ENCODE results near the gene AKR1C2.
"Not testable (repeated sequence)": the region's sequence is repeated elsewhere in the genome, so short reads cannot be mapped to it uniquely, and the experiment has no call there.

AKR1C2 gene

DNA sequence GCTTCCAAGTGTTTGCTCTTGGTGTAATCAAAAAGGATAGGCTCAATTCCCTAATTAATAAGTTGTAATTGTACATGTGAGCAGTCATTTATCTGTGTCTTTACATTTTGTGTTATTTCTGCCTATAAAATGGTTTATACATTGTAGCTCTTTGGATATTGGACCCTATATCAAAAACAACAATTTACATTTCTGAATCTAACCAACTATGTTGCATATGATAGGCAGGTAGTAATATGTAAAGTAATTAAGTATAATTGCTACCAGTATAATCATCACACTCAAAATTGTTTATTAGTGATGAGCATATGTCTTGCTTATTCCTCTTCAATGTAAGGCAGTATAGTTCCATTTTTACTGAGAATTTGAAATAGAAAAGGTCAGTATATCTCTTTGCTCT lies 26.6 kb downstream of the AKR1C2 start:
- in situ Hi-C loops (cut with HindIII; ENCODE audit: low sequenced_read_pairs), result no loop called here
- TF ChIP-seq, protein P1, sequence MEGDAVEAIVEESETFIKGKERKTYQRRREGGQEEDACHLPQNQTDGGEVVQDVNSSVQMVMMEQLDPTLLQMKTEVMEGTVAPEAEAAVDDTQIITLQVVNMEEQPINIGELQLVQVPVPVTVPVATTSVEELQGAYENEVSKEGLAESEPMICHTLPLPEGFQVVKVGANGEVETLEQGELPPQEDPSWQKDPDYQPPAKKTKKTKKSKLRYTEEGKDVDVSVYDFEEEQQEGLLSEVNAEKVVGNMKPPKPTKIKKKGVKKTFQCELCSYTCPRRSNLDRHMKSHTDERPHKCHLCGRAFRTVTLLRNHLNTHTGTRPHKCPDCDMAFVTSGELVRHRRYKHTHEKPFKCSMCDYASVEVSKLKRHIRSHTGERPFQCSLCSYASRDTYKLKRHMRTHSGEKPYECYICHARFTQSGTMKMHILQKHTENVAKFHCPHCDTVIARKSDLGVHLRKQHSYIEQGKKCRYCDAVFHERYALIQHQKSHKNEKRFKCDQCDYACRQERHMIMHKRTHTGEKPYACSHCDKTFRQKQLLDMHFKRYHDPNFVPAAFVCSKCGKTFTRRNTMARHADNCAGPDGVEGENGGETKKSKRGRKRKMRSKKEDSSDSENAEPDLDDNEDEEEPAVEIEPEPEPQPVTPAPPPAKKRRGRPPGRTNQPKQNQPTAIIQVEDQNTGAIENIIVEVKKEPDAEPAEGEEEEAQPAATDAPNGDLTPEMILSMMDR (IDR thresholded peaks at IDR 0.05; ENCODE audit: low read depth, low read length, missing control alignments), result no peak
- H3K4me3 ChIP-seq (ENCODE audit: low read depth, low read length), result no peak overlapping the region
- DNase-seq (ENCODE audit: low read depth), result no peak

DNA sequence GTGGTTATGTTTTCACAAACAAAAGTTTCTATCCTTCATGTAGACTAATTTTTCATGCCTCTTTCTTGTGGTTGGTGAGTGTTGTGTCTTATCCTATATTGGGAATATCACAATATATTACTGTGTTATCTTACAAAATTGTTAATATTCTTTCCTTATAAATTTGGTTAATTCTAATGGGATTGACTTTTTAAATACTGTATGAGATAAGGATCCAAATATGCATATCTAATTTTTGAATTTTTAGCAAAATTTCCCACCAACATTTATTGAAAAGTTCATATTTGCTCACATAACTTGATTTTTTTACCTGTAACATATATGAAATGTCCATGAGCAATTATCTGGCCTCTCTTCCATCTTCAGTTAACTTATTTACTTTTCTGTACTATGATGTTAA lies 29.3 kb downstream of the AKR1C2 start:
- H3K4me3 ChIP-seq (ENCODE audit: low read depth, low read length); in situ Hi-C loops (cut with HindIII; ENCODE audit: low sequenced_read_pairs); DNase-seq (ENCODE audit: low read depth): not testable (repeated sequence)

DNA sequence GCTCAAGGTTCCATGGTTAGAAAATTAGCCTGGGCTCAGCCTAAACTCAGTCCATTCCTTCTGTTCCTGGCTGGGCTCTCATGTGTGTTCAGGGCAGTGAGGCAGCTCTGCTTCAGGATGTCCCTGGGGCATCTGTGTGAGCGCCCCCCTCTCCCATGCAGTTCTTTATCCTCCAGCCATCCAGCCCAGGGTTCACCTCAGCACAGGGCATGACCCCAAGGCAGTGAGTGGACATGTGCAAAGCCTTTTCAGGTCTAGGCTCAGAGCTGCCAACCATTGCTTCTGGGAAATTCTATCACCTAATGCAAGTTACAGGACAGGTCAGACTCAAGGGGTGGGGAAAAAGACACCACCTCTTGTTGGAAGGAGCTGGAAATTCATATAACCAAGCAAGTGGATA lies 30.4 kb downstream of the AKR1C2 start:
- in situ Hi-C loops (cut with HindIII; ENCODE audit: low sequenced_read_pairs), result not testable (repeated sequence)

DNA sequence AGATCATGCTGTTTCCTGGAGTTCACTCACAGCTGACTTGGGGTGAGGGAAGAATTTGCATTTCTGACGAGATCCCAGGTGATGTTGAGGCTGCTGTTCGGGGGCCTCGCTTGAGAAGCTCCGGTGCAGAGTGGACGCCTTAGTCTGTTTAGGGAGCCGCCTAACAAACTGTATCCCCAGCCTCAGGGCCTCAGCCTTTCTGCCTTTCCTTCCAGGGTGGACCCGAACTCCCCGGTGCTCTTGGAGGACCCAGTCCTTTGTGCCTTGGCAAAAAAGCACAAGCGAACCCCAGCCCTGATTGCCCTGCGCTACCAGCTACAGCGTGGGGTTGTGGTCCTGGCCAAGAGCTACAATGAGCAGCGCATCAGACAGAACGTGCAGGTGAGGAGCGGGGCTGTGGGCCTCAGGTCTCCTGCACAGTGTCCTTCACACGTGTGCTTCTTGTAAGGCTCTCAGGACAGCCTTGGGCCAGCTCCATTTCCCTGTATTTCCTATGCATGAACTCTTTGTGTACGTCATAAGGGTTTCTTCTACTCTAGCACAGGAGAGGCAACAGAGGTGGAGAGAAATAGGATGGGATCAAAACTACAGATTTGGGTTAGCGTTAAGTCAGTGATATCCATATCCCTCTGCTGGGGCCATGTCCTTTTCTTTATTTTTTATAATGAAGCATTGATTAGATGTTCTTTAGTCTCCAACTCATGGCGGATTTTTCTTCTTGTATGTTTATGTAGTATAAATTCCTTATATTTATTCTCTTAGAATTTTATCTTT lies 31.1 kb downstream of the AKR1C2 start:
- H3K4me3 ChIP-seq (ENCODE audit: low read depth, low read length); in situ Hi-C loops (cut with HindIII; ENCODE audit: low sequenced_read_pairs); DNase-seq (ENCODE audit: low read depth): not testable (repeated sequence)

More for the DNA sequence above, 30.4 kb downstream of the AKR1C2 start:
- not testable (repeated sequence) for DNase-seq (ENCODE audit: low read depth); H3K4me3 ChIP-seq (ENCODE audit: low read depth, low read length)

DNA sequence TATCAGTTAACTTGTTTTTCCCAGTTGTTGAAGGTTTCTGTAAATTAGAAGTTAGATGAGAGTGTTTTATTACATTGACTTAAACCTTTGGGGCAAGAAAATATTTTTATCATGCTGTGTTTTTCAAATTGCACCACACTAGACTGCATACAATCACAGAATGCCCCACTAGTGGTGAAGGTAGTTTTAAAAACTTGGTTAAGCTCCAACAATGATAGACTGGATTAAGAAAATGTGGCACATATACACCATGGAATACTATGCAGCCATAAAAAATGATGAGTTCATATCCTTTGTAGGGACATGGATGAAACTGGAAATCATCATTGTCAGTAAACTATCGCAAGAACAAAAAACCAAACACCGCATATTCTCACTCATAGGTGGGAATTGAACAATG lies 33.3 kb downstream of the AKR1C2 start:
- DNase-seq (ENCODE audit: low read depth); H3K4me3 ChIP-seq (ENCODE audit: low read depth, low read length); in situ Hi-C loops (cut with HindIII; ENCODE audit: low sequenced_read_pairs): not testable (repeated sequence)

DNA sequence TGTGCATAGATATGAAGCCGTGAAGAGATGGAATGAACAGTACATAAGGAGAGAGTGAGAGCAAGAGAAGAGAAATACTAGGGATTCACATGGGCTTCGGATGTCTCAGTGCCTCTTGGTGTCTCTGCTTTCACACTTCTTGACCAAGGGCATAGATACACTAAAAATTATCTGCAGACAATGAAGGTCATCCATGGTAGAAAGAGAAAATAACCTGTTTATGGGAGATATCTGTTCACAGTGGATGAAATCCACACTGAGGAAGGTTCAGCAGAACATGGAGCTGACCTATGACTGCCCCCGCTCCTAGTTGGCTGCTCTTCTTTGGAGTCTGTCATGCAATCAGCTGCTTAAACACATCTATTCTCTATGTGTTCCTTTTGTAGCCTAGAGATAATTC lies 34.4 kb downstream of the AKR1C2 start:
- H3K4me3 ChIP-seq (ENCODE audit: low read depth, low read length); DNase-seq (ENCODE audit: low read depth); in situ Hi-C loops (cut with HindIII; ENCODE audit: low sequenced_read_pairs): not testable (repeated sequence)

DNA sequence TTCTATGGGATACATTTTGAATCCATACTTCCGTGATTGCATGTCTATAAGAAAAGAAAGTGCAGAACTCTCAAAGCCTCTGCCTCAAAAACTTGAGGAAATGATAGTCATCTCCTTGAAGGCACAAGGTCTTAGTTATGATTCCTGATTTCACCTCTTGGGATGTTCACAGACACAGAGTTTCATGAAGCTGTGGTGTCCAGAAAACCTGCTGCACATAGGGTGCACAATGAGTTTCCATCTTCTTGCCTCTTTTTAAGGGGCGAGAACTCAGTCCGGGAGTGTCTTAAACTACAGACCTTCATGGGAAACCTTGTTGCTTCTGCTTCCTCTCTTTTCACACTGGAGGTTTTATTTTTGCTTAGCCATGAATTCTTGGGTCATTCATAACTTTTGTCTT lies 36.5 kb downstream of the AKR1C2 start:
- DNase-seq (ENCODE audit: low read depth); in situ Hi-C loops (cut with HindIII; ENCODE audit: low sequenced_read_pairs); H3K4me3 ChIP-seq (ENCODE audit: low read depth, low read length): not testable (repeated sequence)

DNA sequence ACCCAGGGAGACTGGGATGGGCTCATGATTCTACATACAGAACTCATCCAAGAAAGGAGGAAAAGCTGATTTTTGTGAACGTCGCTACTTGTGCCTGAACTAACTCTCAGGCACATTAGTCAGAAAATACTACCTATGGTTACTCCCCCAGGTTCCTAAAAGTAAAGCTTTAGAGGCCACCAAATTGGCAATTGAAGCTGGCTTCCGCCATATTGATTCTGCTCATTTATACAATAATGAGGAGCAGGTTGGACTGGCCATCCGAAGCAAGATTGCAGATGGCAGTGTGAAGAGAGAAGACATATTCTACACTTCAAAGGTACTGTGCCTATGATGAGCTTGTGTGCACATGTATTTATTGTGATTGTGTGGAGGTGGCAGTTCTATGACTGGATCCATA lies 37.9 kb downstream of the AKR1C2 start:
- DNase-seq (ENCODE audit: low read depth); H3K4me3 ChIP-seq (ENCODE audit: low read depth, low read length); in situ Hi-C loops (cut with HindIII; ENCODE audit: low sequenced_read_pairs): not testable (repeated sequence)

DNA sequence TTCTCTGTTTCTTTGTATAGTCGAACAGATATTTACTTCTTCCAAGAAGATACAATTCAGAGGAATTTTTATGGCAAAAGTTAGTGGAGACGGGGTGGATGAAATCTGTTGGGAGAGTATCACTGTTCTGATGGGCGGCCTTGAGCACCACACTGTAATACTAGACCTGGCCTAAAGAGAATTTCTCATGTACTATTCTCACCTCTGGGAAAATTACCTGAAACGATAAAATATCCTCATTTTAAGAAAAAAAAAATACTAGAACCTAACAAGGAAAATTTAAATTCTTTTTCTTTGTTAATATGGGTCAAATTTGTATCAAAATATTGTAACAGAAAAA lies 39.9 kb downstream of the AKR1C2 start:
- in situ Hi-C loops (cut with HindIII; ENCODE audit: low sequenced_read_pairs), result not testable (repeated sequence)

DNA sequence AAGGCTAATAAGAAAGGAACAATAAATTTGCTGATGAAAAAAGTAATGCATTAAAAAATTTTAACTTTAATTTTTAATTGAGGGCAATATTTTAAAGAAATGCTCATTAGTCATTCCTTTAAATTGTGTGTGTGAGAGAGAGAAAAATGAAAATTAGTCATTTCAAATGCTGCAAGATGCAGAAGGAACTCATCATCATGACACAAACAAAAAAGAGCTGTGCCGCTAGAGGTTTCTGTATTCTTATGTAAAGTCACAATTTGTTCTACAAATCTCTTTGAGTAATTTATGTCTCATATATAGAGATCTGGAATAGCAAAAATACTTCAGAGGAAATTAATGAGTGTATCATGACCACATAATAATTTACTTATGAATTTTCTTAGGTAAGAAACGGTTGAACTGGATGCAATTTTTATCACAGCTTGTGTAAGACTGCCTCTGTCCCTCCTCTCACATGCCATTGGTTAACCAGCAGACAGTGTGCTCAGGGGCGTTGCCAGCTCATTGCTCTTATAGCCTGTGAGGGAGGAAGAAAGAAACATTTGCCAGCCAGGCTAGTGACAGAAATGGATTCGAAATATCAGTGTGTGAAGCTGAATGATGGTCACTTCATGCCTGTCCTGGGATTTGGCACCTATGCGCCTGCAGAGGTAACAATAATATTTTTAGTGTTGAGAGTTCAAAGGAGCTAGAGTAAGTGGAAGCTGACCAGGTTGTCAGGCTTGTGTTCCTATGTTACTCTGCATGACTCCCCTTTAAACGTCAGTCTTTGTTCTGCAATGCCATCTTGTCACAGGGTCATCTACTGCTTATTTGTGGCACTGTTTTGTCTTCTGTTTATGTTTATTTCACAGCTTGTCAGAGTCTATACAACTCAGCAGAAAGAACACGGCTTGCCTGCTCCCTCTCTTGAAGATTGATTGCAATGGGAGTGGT lies 40.5 kb downstream of the AKR1C2 start, which contains the start of gene AKR1C1:
Gene AKR1C1 (plus strand): TSS at position 540 of the 939 bp plus-strand sequence. CDS start 30 bp downstream, at position 570.
- not testable (repeated sequence) for H3K4me3 ChIP-seq (ENCODE audit: low read depth, low read length)

More for the DNA sequence above, 39.9 kb downstream of the AKR1C2 start:
- not testable (repeated sequence) for DNase-seq (ENCODE audit: low read depth); H3K4me3 ChIP-seq (ENCODE audit: low read depth, low read length)

DNA sequence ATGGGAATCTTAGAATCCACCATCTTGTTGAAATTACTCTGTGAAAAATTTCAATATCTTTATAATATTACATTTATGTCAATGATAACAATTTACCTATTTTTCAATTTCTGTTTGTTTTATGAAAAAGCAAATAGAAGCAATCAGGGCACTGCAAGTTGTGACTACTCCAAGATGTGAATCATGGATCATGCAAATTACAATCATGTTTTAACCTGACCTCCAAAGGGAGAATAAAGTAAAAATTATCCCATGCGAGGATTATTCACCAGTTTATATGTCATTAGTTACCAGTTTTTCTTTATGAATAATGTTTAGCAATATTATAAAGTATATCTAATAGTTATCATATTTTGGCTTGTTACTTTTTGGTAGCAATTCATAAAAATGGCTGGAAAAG lies 41.3 kb downstream of the AKR1C2 start:
- H3K4me3 ChIP-seq (ENCODE audit: low read depth, low read length); DNase-seq (ENCODE audit: low read depth); in situ Hi-C loops (cut with HindIII; ENCODE audit: low sequenced_read_pairs): not testable (repeated sequence)

More for the DNA sequence above, 40.5 kb downstream of the AKR1C2 start, which contains the start of gene AKR1C1:
- DNase-seq (ENCODE audit: low read depth); in situ Hi-C loops (cut with HindIII; ENCODE audit: low sequenced_read_pairs): not testable (repeated sequence)

DNA sequence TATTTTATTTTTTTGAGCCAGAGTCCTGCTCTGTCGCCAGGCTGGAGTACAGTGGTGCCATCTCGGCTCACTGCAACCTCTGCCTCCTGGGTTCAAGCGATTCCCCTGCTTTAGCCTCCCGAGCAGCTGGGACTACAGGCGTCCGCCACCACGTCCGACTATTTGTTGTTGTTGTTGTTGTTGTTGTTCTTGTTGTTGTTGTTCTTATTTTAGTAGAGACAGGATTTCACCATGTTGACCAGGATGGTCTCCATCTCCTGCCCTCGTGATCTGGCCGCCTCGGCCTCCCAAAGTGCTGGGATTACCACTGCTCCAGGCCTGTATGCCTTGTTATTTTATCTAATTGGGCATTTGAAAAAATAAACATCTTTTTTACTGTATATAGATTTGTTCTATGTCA lies 42.1 kb downstream of the AKR1C2 start:
- DNase-seq (ENCODE audit: low read depth); in situ Hi-C loops (cut with HindIII; ENCODE audit: low sequenced_read_pairs); H3K4me3 ChIP-seq (ENCODE audit: low read depth, low read length): not testable (repeated sequence)

DNA sequence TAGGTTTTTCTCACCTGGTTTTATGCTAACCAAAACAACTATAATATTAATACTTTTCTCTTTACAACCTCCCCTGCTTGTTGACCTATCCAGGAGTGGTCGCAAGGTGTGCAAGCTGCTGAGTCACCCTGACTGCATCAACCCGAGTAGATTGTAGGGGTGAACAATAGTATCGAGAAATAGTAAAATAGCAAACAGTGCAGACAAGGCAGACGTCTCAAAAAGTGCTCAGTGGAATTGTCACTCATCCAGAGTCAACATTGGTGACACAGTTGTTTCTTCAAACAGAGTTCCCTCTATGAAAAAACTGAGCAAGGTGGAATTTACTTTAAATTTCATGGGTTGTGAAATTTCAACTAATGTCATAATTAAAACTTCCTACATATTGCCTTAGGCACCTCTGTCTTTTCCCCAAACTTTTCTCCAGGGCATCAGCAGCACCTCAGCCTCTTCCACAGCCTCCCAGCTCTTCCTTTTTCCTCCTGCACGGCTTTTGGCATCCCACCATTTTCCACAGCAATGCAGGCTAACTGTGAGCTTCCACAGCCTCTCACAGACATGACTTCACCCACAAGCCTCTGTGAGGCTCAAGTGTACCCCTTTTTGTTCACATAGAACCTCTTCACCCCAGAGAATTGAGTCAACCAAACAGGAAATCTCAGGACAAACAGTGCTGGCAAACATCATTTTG lies 46.6 kb downstream of the AKR1C2 start:
- H3K4me3 ChIP-seq (ENCODE audit: low read depth, low read length); in situ Hi-C loops (cut with HindIII; ENCODE audit: low sequenced_read_pairs); DNase-seq (ENCODE audit: low read depth): not testable (repeated sequence)

DNA sequence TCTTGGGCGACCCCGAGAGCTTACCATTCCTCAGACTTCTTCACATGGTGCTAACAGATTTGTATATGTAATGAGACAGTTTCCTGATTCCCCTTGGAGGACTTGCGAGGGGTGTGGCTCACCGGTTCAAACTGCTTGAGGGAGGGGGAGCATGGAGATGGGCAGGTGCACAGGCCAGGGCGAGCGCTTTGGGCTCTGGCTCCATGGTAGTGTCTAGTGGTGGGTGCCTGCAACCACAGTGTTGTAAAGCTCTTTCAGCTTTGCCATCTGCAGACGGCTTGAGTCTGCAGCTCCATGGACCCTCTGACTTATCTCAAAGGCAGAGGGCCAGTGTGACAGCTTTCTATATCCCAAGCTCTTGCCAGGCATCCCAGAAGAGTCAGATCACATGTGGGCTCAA lies 47.6 kb downstream of the AKR1C2 start:
- in situ Hi-C loops (cut with HindIII; ENCODE audit: low sequenced_read_pairs); H3K4me3 ChIP-seq (ENCODE audit: low read depth, low read length); DNase-seq (ENCODE audit: low read depth): not testable (repeated sequence)
